GM21423 (cell line): ENCODE results near the gene FBXO33.
A peak's percentile ranks its signal among the peaks of the same experiment; 100 is the strongest.

Source experiments
- ATAC-seq: cut with Tn5 transposase; IDR thresholded peaks from one replicate; pipeline ENCODE4 v1.9.1; 2021; ENCODE audit warnings: mild to moderate bottlenecking, moderate library complexity; ENCODE audit not compliant: unreplicated experiment

The FBXO33 gene

GRCh38 chr14:39432179-39432618 is at the start of gene FBXO33:
FBXO33 (minus strand) TSS chr14:39432433; CDS start chr14:39432162, 271 bp downstream.
- peak; percentile 77 for ATAC-seq

- ATAC-seq: peak; percentile 95
Measured at GRCh38 chr14:39474416-39474911, 42.2 kb upstream of the FBXO33 start.

GRCh38 chr14:39472078-39472477 is 39.8 kb upstream of the FBXO33 start:
- ATAC-seq: no peak

- ATAC-seq: peak; percentile 98
Measured at GRCh38 chr14:39469094-39469710, 37.0 kb upstream of the FBXO33 start.

- ATAC-seq: peak; percentile 54
Measured at GRCh38 chr14:39467889-39468524, 35.8 kb upstream of the FBXO33 start.

GRCh38 chr14:39459795-39460478 is 27.7 kb upstream of the FBXO33 start:
- no peak for ATAC-seq

- no peak for ATAC-seq
Measured at GRCh38 chr14:39456702-39457250, 24.5 kb upstream of the FBXO33 start.

GRCh38 chr14:39454906-39455539 is 22.8 kb upstream of the FBXO33 start:
- no peak for ATAC-seq

GRCh38 chr14:39452680-39453079 is 20.4 kb upstream of the FBXO33 start:
- ATAC-seq: no peak

- peak; percentile 51 for ATAC-seq
Measured at GRCh38 chr14:39451811-39452210, 19.6 kb upstream of the FBXO33 start.

GRCh38 chr14:39447175-39447661 is 15.0 kb upstream of the FBXO33 start:
- ATAC-seq: no peak

GRCh38 chr14:39446131-39446744 is 14.0 kb upstream of the FBXO33 start:
- peak; percentile 44 for ATAC-seq

- ATAC-seq: no peak
Measured at GRCh38 chr14:39442293-39442692, 10.1 kb upstream of the FBXO33 start.

- ATAC-seq: no peak
Measured at GRCh38 chr14:39441805-39442204, 9.6 kb upstream of the FBXO33 start.

- ATAC-seq: no peak
Measured at GRCh38 chr14:39440975-39441374, 8.7 kb upstream of the FBXO33 start.

GRCh38 chr14:39435241-39435640 is 3.0 kb upstream of the FBXO33 start:
- ATAC-seq: no peak

GRCh38 chr14:39434401-39434800 is 2.2 kb upstream of the FBXO33 start:
- no peak for ATAC-seq

GRCh38 chr14:39433452-39433813 is 1.2 kb upstream of the FBXO33 start:
- ATAC-seq: no peak

GRCh38 chr14:39432619-39433451 is 602 bp upstream of the FBXO33 start:
- peak; percentile 66 for ATAC-seq
